ENCODE measurements around the gene DCC.
A peak's percentile ranks its signal among the peaks of the same experiment; 100 is the strongest.

DCC gene

GRCh38 chr18:53385889-53386288, 1045.9 kb downstream of the DCC start:
- no peak for DNase-seq (ENCODE audit: low read depth, low spot score)
- no peak overlapping the region for H3K4me3 ChIP-seq (ENCODE audit: low read depth, low read length)
- in situ Hi-C loops (cut with HindIII; ENCODE audit: low sequenced_read_pairs) = no loop called here
- no peak for TF ChIP-seq CTCF (IDR thresholded peaks at IDR 0.05; ENCODE audit: low read depth, low read length)

GRCh38 chr18:53387581-53387980, 1047.6 kb downstream of the DCC start:
- no peak overlapping the region for H3K4me3 ChIP-seq (ENCODE audit: low read depth, low read length)
- TF ChIP-seq CTCF (IDR thresholded peaks at IDR 0.05; ENCODE audit: low read depth, low read length) = no peak
- DNase-seq (ENCODE audit: low read depth, low spot score) = no peak
- in situ Hi-C loops (cut with HindIII; ENCODE audit: low sequenced_read_pairs) = no loop called here

- H3K4me3 ChIP-seq (ENCODE audit: low read depth, low read length) = no peak overlapping the region
- no peak for TF ChIP-seq CTCF (IDR thresholded peaks at IDR 0.05; ENCODE audit: low read depth, low read length)
- in situ Hi-C loops (cut with HindIII; ENCODE audit: low sequenced_read_pairs) = no loop called here
- DNase-seq (ENCODE audit: low read depth, low spot score) = no peak
These were observed 1062.7 kb downstream of the DCC start for GRCh38 chr18:53402670-53403069.

- no peak overlapping the region for H3K4me3 ChIP-seq (ENCODE audit: low read depth, low read length)
- DNase-seq (ENCODE audit: low read depth, low spot score) = no peak
- no peak for TF ChIP-seq CTCF (IDR thresholded peaks at IDR 0.05; ENCODE audit: low read depth, low read length)
- in situ Hi-C loops (cut with HindIII; ENCODE audit: low sequenced_read_pairs) = no loop called here
These were observed 1068.3 kb downstream of the DCC start for GRCh38 chr18:53408271-53408670.

GRCh38 chr18:53411511-53411910, 1071.5 kb downstream of the DCC start:
- DNase-seq (ENCODE audit: low read depth, low spot score) = no peak
- no peak for TF ChIP-seq CTCF (IDR thresholded peaks at IDR 0.05; ENCODE audit: low read depth, low read length)
- in situ Hi-C loops (cut with HindIII; ENCODE audit: low sequenced_read_pairs) = no loop called here
- no peak overlapping the region for H3K4me3 ChIP-seq (ENCODE audit: low read depth, low read length)

GRCh38 chr18:53417003-53417402, 1077.0 kb downstream of the DCC start:
- no peak for TF ChIP-seq CTCF (IDR thresholded peaks at IDR 0.05; ENCODE audit: low read depth, low read length)
- no peak overlapping the region for H3K4me3 ChIP-seq (ENCODE audit: low read depth, low read length)
- in situ Hi-C loops (cut with HindIII; ENCODE audit: low sequenced_read_pairs) = no loop called here
- peak; percentile 11 for DNase-seq (ENCODE audit: low read depth, low spot score)

GRCh38 chr18:53421869-53422268, 1081.9 kb downstream of the DCC start:
- no peak for DNase-seq (ENCODE audit: low read depth, low spot score)
- in situ Hi-C loops (cut with HindIII; ENCODE audit: low sequenced_read_pairs) = no loop called here
- TF ChIP-seq CTCF (IDR thresholded peaks at IDR 0.05; ENCODE audit: low read depth, low read length) = no peak
- no peak overlapping the region for H3K4me3 ChIP-seq (ENCODE audit: low read depth, low read length)
